UCSD-AML1 (cell line): ENCODE data around the gene BEST1.
A peak's percentile ranks its signal among the peaks of the same experiment; 100 is the strongest.

Experiments used
- DNase-seq: peaks from one replicate; lab custom pipeline; 2025; ENCODE audit not compliant: unreplicated experiment; lab: John Stamatoyannopoulos, UW

Gene BEST1

GRCh38 chr11:61914471-61915171 lies 35.5 kb upstream of the BEST1 start:
- DNase-seq: no peak

DNA sequence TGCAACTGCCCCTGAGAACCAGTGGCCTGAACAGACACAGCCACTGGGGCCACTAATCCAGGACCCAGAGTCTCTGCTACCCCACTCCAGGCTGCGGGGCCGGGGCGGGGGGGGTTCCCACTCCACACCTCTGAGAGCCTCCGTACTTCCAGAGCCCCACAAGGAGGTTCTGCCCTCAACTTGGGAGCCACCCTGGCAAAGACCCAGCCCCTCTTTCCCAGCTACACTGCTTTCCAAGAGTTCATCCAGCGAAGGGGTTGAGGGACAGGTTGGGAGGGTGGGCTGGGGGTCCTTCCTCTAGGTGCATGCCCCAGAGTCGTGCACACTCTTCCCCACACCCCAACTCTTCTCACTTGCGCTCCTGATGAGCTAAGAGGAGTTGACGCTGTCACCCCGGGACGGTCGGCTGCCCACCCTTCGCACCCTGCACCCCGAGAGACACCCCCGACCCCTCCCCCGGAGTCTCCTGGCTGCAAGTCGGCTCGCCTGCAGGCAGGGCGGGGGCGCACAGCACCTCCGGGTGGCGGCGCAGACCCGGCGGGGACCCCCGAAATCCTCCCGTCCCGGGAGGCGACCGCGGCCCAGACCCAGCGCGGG lies 33.3 kb upstream of the BEST1 start:
- DNase-seq: no peak

DNA sequence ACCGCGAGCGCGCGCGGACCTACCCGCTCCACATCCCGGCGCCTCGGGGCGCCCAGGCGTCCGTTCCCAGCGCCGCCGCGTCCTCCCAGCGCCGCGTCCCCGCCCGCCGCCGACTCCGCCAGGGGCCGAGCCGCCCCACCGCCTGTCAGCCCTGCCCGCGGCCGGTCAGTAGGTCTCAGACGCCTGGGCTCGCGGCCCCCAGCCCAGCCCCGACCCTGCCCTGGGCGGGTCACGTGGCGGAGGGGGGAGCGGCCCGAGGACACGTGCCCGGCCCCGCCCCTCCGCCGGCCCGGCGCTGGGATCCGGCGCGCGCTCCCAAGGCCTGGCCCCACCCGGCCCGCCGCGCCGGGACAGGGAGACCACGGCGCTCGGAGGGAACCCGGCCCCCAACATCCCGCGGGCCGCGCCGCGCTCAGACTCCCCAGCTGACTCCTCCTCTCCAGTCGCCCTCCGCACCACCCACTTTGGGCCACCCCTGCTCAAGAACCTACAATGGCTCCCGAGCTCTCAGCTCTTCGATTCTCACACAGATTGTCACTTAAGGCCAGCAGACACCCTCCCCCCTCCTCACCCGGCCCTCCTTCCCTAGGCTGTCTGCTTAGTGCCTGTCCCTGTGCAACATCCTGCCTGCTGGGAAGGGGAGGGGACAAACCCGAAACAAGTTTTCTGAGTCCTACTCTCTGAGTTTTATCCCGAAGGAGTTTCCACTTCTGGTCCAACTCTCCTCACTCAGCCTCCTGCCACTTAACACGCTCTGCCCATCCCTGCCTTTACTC lies 32.6 kb upstream of the BEST1 start, which contains the start of gene RAB3IL1:
Gene RAB3IL1 (minus strand): TSS at position 233 of the 776 bp plus-strand sequence. CDS start 199 bp downstream, at position 34.
- DNase-seq: peak; percentile 66

GRCh38 chr11:61918251-61918937 lies 31.8 kb upstream of the BEST1 start:
- DNase-seq: no peak

- DNase-seq: no peak
Observed at GRCh38 chr11:61918938-61919704, 31.0 kb upstream of the BEST1 start.

- DNase-seq: no peak
Observed at GRCh38 chr11:61919705-61920631, 30.2 kb upstream of the BEST1 start.

DNA sequence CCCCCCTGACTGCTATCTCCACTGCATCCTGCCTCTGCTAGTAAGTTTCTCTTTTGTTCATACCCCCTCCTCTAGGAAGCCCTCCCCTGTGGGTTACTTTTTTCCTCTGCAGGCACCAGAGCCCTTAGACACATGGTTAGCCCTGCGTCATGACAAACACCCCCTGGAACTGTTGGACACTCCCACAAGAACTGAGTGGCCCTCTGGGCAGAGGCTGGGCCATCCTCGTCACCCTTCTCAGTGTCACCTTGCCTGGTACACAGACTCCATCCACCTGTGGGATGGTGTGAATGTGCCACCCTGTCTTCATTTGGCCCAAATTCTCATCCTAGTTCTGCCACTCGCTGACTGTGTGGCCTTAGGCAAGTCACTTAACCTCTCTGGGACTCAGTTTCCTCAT lies 28.7 kb upstream of the BEST1 start:
- no peak for DNase-seq

GRCh38 chr11:61922539-61922938 lies 27.6 kb upstream of the BEST1 start:
- DNase-seq: peak; percentile 84

DNA sequence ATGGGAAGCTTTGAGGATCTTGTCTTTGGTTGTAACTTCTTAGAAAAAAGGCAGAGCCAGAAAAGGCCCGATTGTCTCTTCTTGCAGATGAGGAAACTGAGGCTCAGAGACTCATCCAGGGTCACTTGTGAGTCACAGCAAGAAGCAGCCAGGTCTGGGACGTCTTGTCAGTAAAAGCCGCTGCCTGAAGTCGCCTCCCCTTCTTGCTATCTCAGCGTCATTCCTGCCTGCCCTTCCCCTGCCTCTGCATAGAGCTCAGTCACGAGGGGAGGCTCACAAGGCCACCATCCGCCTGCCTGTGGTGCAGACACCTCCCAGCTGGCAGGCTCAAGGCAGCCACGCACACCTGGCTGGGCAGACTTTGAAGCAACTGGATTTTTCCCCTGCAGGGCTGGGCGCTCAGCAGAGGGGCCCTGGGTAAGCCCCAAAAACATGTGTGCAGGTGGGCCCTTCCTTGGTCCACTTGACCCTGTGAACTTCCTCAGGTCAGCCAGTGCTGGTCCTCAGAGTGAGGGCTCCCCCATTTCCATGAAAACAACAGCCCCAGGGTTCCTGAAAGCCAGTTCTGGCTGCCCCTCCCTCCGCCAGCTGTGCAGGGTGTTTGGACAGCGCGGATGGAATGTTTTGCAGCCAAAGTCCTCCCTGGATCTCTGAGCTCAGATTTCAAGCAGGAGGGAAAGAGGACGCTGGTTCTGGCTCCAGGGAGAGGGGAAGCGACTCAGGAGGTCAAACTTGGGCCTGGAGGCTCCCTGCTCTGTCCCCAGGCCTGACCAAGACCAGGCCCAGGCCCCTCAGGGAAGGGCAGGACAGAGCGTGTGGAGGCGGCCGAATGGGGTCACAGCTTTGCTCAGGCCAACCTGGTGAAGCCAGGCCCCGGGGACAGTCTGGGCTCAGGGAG lies 26.7 kb upstream of the BEST1 start:
- DNase-seq: peak; percentile 75

- DNase-seq: no peak
Observed at GRCh38 chr11:61924064-61924455, 26.1 kb upstream of the BEST1 start.

GRCh38 chr11:61925736-61926135 lies 24.4 kb upstream of the BEST1 start:
- DNase-seq: no peak

DNA sequence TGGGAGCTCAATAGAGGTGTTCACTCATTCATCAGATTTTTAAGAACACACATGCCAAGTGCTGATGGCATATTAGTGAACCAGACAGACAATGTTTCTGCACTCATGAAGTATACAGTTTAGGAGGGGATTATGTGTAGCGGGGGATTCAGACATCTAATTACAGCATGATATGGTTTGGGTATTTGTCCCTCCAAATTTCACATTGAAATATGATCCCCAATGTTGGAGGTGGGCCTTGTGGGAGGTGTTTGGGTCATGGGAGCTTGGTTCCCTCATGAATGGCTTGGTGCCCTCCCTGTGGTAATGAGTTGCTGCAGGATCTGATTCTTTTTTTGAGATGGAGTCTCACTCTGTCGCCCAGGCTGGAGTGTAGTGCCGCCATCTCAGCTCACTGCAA lies 23.9 kb upstream of the BEST1 start:
- no peak for DNase-seq

- DNase-seq: no peak
Observed at GRCh38 chr11:61927501-61927900, 22.6 kb upstream of the BEST1 start.

DNA sequence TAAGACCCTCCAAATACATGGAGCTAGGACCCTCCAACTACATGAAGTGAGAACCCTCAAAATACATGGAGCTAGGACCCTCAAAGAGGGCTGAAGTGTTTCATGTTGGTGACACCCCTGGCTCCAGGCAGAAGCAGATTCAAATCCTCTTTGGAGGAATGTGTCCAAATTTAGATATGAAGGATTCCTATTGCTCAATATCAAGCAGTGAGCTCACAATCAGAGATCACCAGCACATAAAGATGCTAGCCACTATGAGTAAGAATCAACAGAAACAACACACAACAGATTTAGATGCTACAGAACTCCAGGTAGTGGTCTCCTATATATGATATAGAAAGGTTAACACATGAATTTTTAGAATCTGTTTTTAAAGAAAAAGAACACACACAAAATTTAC lies 21.5 kb upstream of the BEST1 start:
- DNase-seq: no peak

GRCh38 chr11:61930933-61931332 lies 19.2 kb upstream of the BEST1 start:
- no peak for DNase-seq

GRCh38 chr11:61935861-61936260 lies 14.3 kb upstream of the BEST1 start:
- DNase-seq: no peak

- no peak for DNase-seq
Observed at GRCh38 chr11:61940466-61940865, 9.7 kb upstream of the BEST1 start.

DNA sequence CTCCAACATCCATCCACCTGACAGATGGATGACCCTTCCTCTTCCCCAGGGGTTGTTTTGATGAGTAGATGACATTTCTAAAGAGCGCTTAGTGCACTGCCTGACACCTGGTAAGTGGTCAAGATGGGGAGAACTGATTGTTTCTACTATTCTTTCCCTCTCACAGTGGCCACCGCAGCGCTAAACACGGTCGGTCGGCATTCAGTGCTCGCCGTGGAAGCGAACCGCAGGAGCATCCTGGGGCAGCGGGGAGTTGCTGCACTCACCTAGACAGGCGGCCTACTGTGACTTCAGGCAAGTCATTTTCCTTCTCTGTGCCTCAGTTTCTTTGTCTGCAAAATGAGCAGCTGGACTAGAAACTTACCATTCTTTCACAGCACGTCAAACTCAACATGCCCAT lies 5.0 kb upstream of the BEST1 start:
- DNase-seq: no peak

DNA sequence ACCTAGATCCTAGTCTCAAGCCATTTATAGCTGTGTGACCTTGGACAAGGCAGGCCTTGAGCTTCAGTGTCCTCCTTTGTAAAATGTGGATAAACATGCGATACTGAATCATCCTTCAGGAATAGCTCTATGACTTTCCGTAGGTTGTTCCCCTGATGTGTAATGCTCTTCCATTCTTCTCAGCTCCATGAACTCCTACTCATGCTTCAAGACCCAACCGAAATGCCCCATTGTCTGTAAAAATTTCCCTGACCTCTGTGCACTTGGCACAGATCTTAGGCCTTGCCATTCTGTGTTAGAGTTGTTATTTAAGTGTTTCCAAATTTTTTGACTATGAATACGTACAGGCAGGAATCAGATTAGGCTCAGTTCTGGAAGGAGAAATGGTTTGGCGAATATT lies 3.3 kb upstream of the BEST1 start:
- no peak for DNase-seq
